NCI-H1105 treated with DMSO at 0.1 percent for 48 hours (cell line): ENCODE results near the gene WASL.
"Not testable (repeated sequence)": the region's sequence is repeated elsewhere in the genome, so short reads cannot be mapped to it uniquely, and the experiment has no call there.

ENCODE experiments used
- DNase-seq: peaks from one replicate; lab custom pipeline; 2025; lab: John Stamatoyannopoulos, UW

Gene WASL

DNA sequence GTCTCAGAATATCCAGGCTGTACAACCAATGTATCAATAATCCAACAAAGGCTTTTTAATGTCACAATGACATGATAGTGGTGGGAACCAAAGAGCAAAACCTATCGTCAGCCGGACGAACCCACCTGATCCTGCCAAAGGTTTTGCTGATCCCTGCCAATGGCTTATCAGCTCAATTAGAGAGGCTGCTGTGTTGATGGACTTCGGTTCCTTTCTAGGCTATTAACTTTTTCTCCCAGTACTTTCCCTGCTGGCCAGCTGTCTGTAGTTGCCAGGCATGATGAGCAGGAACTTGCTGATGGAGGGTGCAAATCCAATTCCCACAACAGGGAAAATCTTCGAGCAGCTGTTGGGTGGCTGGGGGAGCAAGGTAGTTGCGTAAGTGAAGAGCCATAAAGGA lies 90.8 kb downstream of the WASL start:
- DNase-seq = no peak

GRCh38 chr7:123657304-123657685 lies 91.5 kb downstream of the WASL start:
- DNase-seq = no peak

GRCh38 chr7:123656544-123657303 lies 92.1 kb downstream of the WASL start:
- DNase-seq = no peak

- no peak for DNase-seq
Measured at GRCh38 chr7:123655614-123656013, 93.2 kb downstream of the WASL start, which contains the start of gene LMOD2. Gene LMOD2 (plus strand): TSS chr7:123655866. CDS start chr7:123655964, 98 bp downstream.

GRCh38 chr7:123653162-123653561 lies 95.6 kb downstream of the WASL start:
- no peak for DNase-seq

- DNase-seq = no peak
Measured at GRCh38 chr7:123652406-123652805, 96.4 kb downstream of the WASL start.

- no peak for DNase-seq
Measured at GRCh38 chr7:123650595-123650994, 98.2 kb downstream of the WASL start.

DNA sequence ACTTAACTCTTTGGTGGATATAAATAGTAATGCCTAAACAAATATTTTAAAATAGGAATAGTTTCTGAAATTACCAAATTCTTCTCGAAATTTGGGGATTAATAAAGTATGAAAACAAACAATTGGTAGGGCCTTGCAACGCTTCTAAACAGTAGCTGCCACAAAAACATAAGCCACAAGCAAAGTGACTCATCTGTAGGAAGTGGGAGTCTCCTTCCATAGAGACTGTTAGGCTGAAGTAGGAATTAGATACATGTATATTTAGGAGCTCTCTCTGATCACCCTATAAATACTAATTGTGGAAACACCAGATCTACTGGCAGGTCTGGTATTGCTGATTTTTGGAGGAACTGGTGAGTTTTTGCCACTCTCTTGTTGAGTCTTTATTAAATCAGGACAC lies 98.8 kb downstream of the WASL start:
- no peak for DNase-seq

DNA sequence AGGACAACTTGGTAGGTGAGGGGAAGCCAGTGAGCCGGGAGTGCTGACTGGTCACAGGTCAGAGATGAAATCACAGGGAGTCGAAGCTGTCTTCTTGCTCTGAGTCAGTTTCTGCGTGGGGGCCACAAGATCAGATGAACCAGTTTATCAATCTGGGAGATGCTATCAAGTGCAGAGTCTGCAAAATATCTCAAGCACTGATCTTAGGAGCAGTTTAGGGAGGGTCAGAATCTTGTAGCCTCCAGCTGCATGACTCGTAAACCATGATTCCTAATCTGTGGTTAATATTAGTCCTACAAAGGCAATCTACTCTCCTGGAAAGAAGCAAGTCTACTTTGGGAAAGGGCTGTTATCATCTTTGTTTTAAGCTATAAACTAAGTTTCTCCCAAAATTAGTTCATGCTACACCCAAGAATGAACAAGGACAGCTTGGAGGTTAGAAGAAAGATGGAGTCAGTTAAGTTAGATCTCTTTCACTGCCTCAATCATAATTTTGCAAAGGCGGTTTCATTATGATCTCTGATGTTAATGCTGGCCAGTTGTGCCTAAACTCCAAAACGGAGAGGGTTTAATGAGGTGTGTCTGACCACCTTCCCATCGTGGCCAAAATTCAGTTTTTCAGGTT lies 101.6 kb downstream of the WASL start:
- no peak for DNase-seq

GRCh38 chr7:123645516-123645915 lies 103.3 kb downstream of the WASL start:
- DNase-seq = no peak

- peak; percentile 68 for DNase-seq
Measured at GRCh38 chr7:123643495-123644441, 105.0 kb downstream of the WASL start.

- DNase-seq = no peak
Measured at GRCh38 chr7:123641901-123642300, 106.9 kb downstream of the WASL start.

DNA sequence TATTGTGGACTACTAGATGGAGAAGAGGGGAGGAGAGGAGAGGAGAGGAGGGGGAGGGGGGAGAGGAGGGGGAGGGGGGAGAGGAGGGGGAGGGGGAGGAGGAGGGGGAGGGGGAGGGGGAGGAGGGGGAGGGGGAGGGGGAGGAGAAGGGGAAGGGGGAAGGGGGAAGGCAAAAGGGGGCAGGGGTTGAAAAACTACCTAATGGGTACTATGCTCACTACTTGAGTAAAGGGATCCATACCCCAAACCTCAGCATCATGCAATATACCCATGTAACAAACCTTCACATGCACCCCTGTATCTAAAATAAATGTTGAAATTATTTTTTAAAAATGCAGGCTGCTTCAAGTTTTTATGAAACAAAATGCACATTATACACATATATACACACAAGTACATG lies 108.2 kb downstream of the WASL start:
- DNase-seq = no peak

- DNase-seq = no peak
Measured at GRCh38 chr7:123639631-123640030, 109.2 kb downstream of the WASL start.

- DNase-seq = no peak
Measured at GRCh38 chr7:123637878-123638277, 110.9 kb downstream of the WASL start.

DNA sequence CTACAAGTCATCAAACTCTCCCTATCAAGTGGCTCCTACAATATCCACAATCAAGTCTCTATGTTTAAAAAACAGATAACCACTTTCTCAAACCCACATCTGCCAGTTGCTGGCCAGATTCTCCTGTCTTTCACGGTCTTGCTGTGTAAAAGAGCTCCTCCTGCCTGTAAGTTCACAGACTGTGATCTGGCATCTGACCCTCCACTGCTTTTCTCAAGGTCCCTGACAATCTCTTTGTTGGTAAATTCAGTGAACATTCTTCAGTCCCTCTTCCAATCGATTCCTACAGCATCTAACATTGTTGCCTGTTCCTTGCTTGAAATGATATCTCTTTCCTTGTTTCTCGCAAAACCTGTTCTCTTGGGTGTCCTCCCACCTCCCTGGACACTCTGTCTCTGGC lies 111.6 kb downstream of the WASL start:
- no peak for DNase-seq

- DNase-seq = peak; percentile 37
Measured at GRCh38 chr7:123635551-123636359, 113.0 kb downstream of the WASL start.

DNA sequence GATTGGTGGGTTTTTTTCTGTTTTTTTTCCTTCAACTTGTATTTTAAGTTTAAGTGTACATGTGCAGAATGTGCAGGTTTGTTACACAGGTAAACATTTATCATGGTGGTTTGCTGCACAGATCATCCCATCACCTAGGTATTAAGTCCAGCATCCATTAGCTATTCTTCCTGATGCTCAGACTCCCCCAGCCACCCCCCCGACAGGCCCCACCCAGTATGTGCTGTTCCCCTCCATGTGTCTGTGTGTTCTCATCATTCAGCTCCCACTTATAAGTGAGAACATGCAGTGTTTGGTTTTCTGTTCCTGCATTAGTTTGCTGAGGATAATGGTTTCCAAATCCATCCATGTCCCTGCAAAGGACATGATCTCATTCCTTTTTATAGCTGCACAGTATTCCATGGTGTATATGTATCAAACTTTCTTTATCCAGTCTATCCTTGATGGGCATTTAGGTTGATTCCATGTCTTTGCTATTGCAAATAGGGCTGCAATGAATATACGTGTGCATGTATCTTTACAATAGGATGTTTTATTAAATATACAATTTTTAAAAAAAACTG lies 114.7 kb downstream of the WASL start:
- DNase-seq = not testable (repeated sequence)

GRCh38 chr7:123633553-123633952 lies 115.2 kb downstream of the WASL start:
- DNase-seq = no peak

DNA sequence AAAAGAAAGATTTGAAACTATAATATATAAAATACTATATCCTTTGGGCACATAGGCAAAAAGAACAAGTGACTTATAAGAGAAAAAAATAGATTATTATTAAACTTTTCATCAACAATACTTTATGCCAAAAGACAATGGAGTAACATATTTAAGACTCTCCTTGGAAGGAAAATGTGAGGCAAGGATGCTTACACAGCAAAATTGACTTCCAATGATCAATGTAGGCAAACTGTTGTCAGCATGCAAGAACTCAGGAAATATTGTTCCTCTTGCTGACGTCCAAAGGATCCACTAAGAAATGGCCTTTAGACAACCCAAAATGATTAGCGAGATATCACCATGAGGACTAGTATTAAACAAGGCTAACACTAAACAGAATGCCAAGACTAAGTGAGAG lies 116.0 kb downstream of the WASL start:
- DNase-seq = no peak
